NT2/D1 (cell line): ENCODE data around the gene PRKG1.

ENCODE experiments used
- YY1 ChIP-seq: IDR thresholded peaks from 2 replicates; pipeline ENCODE4 v1.6.1; 2011; ENCODE audit not compliant: insufficient read length, insufficient read depth
- ZNF274 ChIP-seq: IDR thresholded peaks from 2 replicates; pipeline ENCODE4 v1.6.1; 2011; ENCODE audit warnings: mild to moderate bottlenecking, low read depth, low read length

- TF ChIP-seq ZNF274 (no peak), YY1 (no peak)
Measured at GRCh38 chr10:52258799-52259425, 1184.6 kb downstream of the PRKG1 start.
